Measurements from ENCODE around the gene ZNF785. TPM values are rescaled to one million over a fixed set of nuclear protein-coding genes. Genes with fewer than 3 reads are reported as not detected.
A peak's percentile ranks its signal among the peaks of the same experiment; 100 is the strongest.
"Not testable (repeated sequence)": the region's sequence is repeated elsewhere in the genome, so short reads cannot be mapped to it uniquely, and the experiment has no call there.

Gene ZNF785
- total RNA-seq: 10 to 100 TPM; 14.9 to 17.8 TPM
- long read RNA-seq, partial matches to known transcripts: 0 of 5 reads
- long read RNA-seq, other reads (novel, unspliced or antisense): 5 of 5 reads

- DNase-seq (peak; percentile 92 to 98), ATAC-seq (peak; percentile 91)
- intact Hi-C loops (cut with DNase I, micrococcal nuclease): no loop called here
Observed at GRCh38 chr16:30585400-30586191, at the start of gene ZNF785. Gene ZNF785 (minus strand): TSS chr16:30585697. CDS start chr16:30585611, 86 bp downstream.

- DNase-seq (no peak), ATAC-seq (no peak)
- intact Hi-C loops (cut with DNase I, micrococcal nuclease): no loop called here
Observed at GRCh38 chr16:30633526-30633925, 48.0 kb upstream of the ZNF785 start.

- intact Hi-C loops (cut with DNase I, micrococcal nuclease); DNase-seq; ATAC-seq: not testable (repeated sequence)
Observed at GRCh38 chr16:30632454-30632853, 47.0 kb upstream of the ZNF785 start.

- ATAC-seq (peak; percentile 95), DNase-seq (peak; percentile 76 to 94)
- intact Hi-C loops (cut with DNase I, micrococcal nuclease): loop anchor here in 1 of 2 donors (5.0 kb wide), 1 partner anchor 197 kb away; the partner anchor contains the start of gene DCTPP1
Observed at GRCh38 chr16:30628628-30629540, 43.4 kb upstream of the ZNF785 start.

- intact Hi-C loops (cut with DNase I, micrococcal nuclease): loop anchor here in 1 of 2 donors (5.0 kb wide), 1 partner anchor 194 kb away; the partner anchor contains the start of gene DCTPP1
- DNase-seq (no peak), ATAC-seq (no peak)
Observed at GRCh38 chr16:30626236-30626635, 40.7 kb upstream of the ZNF785 start.

- intact Hi-C loops (cut with DNase I, micrococcal nuclease): no loop called here
Observed at GRCh38 chr16:30623536-30624283, 38.2 kb upstream of the ZNF785 start.

GRCh38 chr16:30622455-30623032 lies 37.0 kb upstream of the ZNF785 start:
- intact Hi-C loops (cut with DNase I, micrococcal nuclease): no loop called here
- ATAC-seq (no peak), DNase-seq (no peak)

More at GRCh38 chr16:30623536-30624283, 38.2 kb upstream of the ZNF785 start:
- DNase-seq (no peak), ATAC-seq (no peak)

- no peak for ATAC-seq
- no peak for DNase-seq
- intact Hi-C loops (cut with DNase I, micrococcal nuclease): no loop called here
Observed at GRCh38 chr16:30621765-30622164, 36.3 kb upstream of the ZNF785 start.

GRCh38 chr16:30620169-30620568 lies 34.7 kb upstream of the ZNF785 start:
- no peak for DNase-seq
- intact Hi-C loops (cut with DNase I, micrococcal nuclease): no loop called here
- no peak for ATAC-seq

- DNase-seq (no peak), ATAC-seq (no peak)
- intact Hi-C loops (cut with DNase I, micrococcal nuclease): no loop called here
Observed at GRCh38 chr16:30619638-30620037, 34.1 kb upstream of the ZNF785 start.

GRCh38 chr16:30619202-30619601 lies 33.7 kb upstream of the ZNF785 start:
- no peak for ATAC-seq
- DNase-seq: no peak
- intact Hi-C loops (cut with DNase I, micrococcal nuclease): no loop called here

- DNase-seq: peak; percentile 72 to 87
- intact Hi-C loops (cut with DNase I, micrococcal nuclease): no loop called here
- peak; percentile 91 for ATAC-seq
Observed at GRCh38 chr16:30615358-30616091, 30.0 kb upstream of the ZNF785 start.

- ATAC-seq: peak; percentile 94
- intact Hi-C loops (cut with DNase I, micrococcal nuclease): loop anchor here in 1 of 2 donors (10.0 kb wide), 1 partner anchor 185 kb away; no protein-coding TSS in a partner anchor
- peak; percentile 93 to 94 for DNase-seq
Observed at GRCh38 chr16:30609926-30610839, 24.7 kb upstream of the ZNF785 start, which contains the start of gene ZNF689. Gene ZNF689 (minus strand): TSS chr16:30610389. CDS start chr16:30610041, 348 bp downstream.

GRCh38 chr16:30609002-30609925 lies 23.8 kb upstream of the ZNF785 start:
- intact Hi-C loops (cut with DNase I, micrococcal nuclease): loop anchor here in 1 of 2 donors (10.0 kb wide), 1 partner anchor 184 kb away; no protein-coding TSS in a partner anchor
- DNase-seq: peak; percentile 37 to 66
- ATAC-seq: peak; percentile 74

GRCh38 chr16:30606004-30606403 lies 20.5 kb upstream of the ZNF785 start:
- intact Hi-C loops (cut with DNase I, micrococcal nuclease): loop anchor here in 1 of 2 donors (10.0 kb wide), 1 partner anchor 181 kb away; no protein-coding TSS in a partner anchor
- DNase-seq (no peak), ATAC-seq (no peak)
